Measurements from ENCODE around the gene ALDH4A1.

ALDH4A1 gene

GRCh38 chr1:18938707-18939070 lies 36.3 kb upstream of the ALDH4A1 start:
- DNase-seq = no peak

GRCh38 chr1:18938008-18938706 lies 35.8 kb upstream of the ALDH4A1 start:
- no peak for DNase-seq

- DNase-seq = no peak
Observed at GRCh38 chr1:18937539-18937938, 35.2 kb upstream of the ALDH4A1 start.

- no peak for DNase-seq
Observed at GRCh38 chr1:18936814-18937481, 34.6 kb upstream of the ALDH4A1 start.

- no peak for DNase-seq
Observed at GRCh38 chr1:18936471-18936813, 34.1 kb upstream of the ALDH4A1 start.

- DNase-seq = peak in 1 of 2 donors; percentile 45
Observed at GRCh38 chr1:18934205-18935000, 32.0 kb upstream of the ALDH4A1 start.

- DNase-seq = no peak
Observed at GRCh38 chr1:18932879-18933278, 30.5 kb upstream of the ALDH4A1 start.

DNA sequence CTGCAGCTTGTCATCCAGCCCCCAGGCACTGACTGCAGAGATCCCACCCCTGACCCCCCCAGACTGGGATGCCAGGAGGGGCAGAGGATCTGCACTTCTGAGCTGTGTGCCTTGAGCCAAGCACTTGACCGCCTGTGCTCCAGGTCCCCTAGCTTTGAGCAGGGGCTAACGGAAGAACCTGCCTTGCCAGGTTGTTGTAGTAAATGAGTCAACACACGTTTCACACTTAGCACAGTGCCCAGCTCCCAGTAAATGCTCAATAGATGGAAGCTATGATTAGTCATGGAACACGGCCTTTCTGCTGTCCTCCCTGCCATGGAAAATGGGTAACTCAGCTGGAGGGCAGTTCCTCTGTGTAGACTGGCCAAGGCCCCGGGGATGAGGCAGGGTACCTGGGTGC lies 30.0 kb upstream of the ALDH4A1 start:
- no peak for DNase-seq

DNA sequence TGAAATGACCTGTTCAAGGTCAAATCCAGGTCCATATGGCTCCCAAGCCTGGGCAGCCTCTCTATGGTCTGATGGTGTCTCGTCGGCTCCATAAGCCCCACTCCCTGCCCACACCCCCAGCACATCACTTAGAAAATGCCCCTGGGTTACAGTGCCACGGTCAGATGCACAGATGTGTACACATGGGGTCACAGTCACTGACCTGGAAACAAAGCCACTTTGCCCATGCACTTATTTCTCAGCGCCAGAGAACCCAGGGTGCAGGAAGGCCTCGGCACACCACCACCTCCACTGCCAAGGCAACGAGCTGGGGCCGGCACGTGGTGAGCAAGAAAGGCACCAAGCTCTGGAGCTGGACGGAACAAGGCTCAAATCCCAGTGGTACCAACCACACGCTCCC lies 29.4 kb upstream of the ALDH4A1 start:
- DNase-seq = no peak

GRCh38 chr1:18929686-18930085 lies 27.3 kb upstream of the ALDH4A1 start:
- no peak for DNase-seq

DNA sequence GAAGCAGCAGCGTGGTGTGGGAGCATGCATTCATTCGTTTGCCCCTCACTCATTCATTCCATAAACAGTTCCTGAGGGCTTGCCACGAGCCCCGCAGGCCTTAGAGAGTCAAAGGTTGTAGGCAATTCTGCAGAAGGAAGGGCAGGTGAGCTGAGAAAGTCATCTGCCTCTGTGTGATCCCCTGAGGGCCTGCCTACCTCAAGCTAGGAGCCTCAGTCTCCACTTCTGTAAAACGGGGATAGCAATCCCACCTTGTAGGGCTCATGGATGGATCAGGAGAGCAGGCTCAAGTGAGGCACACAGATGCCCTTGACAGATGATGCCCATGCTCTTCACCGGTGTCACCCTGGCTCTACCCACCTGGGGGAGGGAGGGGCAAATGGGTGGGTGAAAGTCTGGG lies 26.6 kb upstream of the ALDH4A1 start:
- no peak for DNase-seq

DNA sequence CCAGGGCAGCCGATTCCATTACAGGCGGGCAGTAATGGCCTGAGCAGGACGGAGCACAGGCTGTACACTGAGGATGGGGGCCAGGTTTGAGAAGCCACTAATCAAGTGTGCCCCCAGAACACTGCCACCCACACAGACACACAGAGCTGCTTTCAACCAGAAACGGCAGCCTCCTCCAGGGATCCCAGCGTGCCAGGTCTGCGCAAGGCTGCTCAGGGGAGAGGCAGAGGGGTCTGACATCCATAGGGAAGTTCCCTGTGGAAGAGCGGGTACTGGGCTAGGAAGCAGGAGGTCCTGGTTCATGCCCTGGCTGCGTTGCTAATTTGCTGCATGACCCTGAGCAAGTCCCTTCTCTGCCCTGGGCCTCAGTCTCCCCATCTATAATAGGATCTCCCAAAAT lies 26.1 kb upstream of the ALDH4A1 start:
- DNase-seq = no peak

DNA sequence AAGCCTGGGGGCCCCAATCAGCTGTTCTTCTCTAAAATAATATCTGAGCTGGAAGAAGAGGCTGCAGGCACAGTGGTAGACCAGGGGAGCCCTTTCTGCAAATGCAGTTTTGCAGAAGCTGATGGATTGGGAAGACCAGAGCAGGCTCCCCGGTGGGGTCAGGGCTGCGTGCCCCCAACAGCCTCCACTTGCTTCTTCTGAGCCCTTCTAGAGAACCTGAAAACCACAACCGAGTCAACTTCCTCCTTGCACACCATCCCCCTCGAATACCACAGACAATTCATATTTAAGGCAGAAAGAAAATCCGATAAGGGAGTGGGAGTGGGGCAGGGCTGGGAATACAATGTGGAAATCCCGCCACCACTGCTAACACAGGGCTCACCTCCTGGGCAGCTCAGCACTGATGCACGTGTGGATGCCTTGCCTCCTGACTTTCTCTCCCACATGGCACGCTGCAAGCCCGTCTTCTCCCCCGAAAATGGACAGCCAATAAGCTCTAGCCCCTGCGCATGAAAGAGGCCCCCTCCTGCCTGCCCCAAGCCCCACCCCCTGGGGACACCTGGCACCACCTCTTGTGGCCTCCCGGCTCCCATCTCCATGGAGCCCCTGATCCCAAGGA lies 25.4 kb upstream of the ALDH4A1 start:
- peak in 1 of 2 donors; percentile 56 for DNase-seq

GRCh38 chr1:18927082-18927653 lies 24.8 kb upstream of the ALDH4A1 start:
- peak in 1 of 2 donors; percentile 47 for DNase-seq

DNA sequence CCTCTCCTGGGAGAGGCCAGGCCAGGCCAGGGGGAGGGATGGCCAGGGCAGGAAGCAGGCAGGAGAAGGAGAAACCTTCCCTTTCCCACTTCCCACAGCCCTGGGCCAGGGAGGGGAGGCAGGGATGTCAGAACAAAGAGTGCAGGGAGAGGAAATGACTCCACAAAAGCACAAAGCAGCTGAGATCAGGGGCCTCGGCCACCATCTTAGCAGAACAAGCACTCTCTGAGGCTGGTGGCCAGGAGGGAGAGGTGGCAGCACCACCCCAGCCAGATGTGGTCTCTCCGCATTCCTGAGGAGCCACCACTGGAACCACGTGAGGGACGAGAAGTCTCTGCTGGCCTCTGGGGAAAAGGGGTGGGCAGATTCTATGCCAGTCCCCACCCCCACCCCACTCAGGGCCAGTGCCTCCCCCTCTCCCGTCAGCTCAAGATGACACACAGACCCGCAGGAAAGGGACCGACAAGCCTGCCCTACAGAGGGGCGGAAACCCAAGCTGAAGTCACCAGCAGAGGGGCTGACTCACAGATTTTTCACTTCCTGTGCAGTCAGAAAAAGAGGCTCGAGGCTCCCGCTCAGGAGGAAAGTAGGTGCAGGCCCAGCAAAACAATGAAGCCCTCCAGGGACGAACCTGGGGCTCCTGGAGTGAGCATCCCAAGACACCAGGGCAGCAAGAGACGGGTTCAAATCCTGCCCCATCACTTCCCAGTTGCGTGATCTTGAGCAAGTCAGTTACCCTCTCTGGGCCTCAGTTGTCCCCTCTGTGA lies 24.1 kb upstream of the ALDH4A1 start:
- peak; percentile 84 to 87 for DNase-seq

DNA sequence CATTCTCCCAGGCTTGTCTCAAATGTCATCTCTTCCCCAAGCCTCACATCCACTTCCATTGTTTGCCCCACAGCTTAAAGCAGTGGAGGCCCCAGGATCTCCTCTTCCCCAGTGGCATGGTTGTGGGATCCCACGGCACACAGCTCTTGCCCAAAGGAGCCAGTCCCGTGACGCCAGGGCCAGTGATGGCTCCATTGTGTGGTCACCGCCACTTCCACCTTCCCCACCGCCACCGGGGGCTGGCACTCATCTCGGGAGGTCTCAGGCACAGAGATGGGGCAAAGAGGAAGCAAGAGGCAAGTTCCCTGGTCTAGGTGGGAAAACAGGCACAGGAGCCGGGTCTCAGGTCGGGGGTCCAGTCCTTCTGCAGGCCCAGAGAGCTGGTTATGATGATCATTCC lies 22.9 kb upstream of the ALDH4A1 start:
- DNase-seq = no peak

- no peak for DNase-seq
Observed at GRCh38 chr1:18924221-18924691, 21.9 kb upstream of the ALDH4A1 start.

DNA sequence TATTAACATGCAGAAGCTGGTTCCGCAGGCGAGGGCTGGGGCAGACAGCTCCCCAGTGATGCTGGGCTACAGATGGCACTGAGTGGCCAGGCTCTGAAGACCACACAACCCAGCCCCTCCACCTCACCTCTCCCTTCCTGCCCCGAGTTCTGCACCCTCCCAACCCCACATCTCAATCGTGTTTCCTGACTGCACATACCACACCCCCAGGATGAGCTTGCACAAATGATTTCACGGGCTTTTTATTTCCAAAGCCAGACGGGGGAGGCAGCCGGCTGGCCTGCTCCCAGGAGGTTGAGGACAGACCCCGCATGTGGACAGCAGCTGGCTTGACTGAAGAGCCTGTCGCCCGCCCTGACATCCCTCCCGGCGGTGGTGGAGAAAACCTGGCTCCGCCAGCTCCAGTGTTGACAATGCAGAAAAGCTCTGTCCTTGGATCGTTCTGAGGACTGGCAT lies 21.4 kb upstream of the ALDH4A1 start:
- peak in 1 of 2 donors; percentile 35 for DNase-seq

DNA sequence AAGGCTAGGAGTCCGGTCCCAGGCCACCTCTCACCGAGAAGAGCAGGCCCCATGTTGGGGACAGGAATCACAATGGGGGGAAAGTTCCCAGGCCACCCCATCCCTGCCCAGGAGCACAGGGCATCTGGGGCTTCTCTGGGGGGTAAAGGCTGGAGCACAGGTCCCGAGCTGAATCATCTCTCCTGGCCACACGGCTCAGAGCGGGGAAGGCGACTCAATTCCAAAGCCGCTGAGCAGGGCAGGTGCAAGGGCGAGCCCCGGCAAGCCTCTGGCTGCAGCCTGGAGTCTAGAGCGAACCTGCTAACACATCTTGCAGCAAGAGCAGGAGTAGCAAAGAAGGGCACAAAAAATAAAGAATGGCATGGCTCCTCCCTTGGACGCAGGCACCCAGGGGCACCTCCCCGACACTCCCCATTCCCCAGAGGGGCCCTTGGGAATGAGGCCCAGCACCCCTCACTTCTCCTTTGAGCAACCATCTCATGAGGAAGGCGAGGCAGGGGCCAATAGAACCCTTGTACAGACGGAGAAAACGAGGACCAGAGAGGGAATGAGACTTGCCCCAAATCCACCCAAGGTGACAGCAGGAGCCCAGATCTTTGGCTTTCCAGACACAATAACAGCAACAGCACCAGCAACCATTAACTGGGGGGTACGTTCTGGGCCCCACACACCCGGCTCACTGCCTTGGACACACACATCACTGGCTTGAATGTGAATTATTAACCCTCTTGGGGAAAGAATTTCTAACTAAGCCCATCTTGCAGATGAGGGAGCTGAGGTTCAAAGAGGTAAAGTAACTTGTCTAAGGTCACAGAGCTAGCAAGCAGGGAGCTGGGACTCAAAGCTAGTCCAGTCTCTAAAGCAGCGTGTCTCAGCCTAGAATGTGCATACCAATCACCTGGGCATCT lies 20.7 kb upstream of the ALDH4A1 start:
- no peak for DNase-seq

GRCh38 chr1:18922319-18922726 lies 20.0 kb upstream of the ALDH4A1 start:
- DNase-seq = no peak
